Tibial artery (tissue), 4 donors: ENCODE data around the gene USH1C.

ENCODE experiments used
- DNase-seq, 2 donors: peaks; one replicate each; pipeline ENCODE4 v3.0.0-alpha.2; 2019
- H3K27ac ChIP-seq, 2 donors: fragments of 200-600 bp; sonication (generic) in 1 of 2; 1 replicate in 1 of 2; 2 replicates in 1 of 2; pipeline ENCODE4 v1.5.1; 2018 to 2019; ENCODE audit warnings: mild to moderate bottlenecking in 1 of 2
- H3K27me3 ChIP-seq, 2 donors: fragments of 200-600 bp; sonication (generic) in 1 of 2; one replicate each; pipeline versions ENCODE4 v1.5.1 to v1.6.0; 2016 to 2019
- H3K36me3 ChIP-seq, 3 donors: fragments of 200-600 bp; sonication (generic) in 2 of 3; one replicate each; pipeline ENCODE4 v1.5.1; 2016 to 2019; ENCODE audit warnings: mild to moderate bottlenecking in 2 of 3
- H3K4me1 ChIP-seq, 4 donors: fragments of 200-600 bp; sonication (generic) in 2 of 4; 1 replicate in 3 of 4; 2 replicates in 1 of 4; pipeline ENCODE4 v1.5.1; 2016 to 2019
- H3K4me3 ChIP-seq, 2 donors: fragments of 200-600 bp; sonication (generic) in 1 of 2; 1 replicate in 1 of 2; 2 replicates in 1 of 2; pipeline ENCODE4 v1.5.1; 2018 to 2019; ENCODE audit warnings: mild to moderate bottlenecking in 2 of 2
- H3K9me3 ChIP-seq, 3 donors: fragments of 200-600 bp; sonication (generic) in 1 of 3; one replicate each; pipeline ENCODE4 v1.5.1; 2016 to 2019
- intact Hi-C: fragments of 100-400 bp; cut with DNase I; formaldehyde crosslinking; loops from one replicate; pipeline ENCODE4 v1.15.0; 2023; ENCODE audit warnings: low total_unique reads
- TF ChIP-seq, protein P1 (sequence below), 2 experiments: fragments of 200-600 bp in 1 of 2; fragments of 450-650 bp in 1 of 2; IDR thresholded peaks; one replicate each; pipeline ENCODE4 v1.5.1; 2017 to 2019; ENCODE audit warnings: antibody characterized with exemption in 2 of 2, mild to moderate bottlenecking in 1 of 2, moderate library complexity in 1 of 2

Gene USH1C

GRCh38 chr11:17490938-17491337 is 53.3 kb downstream of the USH1C start:
- Histone ChIP-seq H3K27ac (no peak overlapping the region), H3K9me3 (no peaks in the 10 kb centered on the region), H3K4me3 (no peak overlapping the region), H3K27me3 (peaks cover 0 to 23% of the 10 kb centered on the region in 2 donors), H3K36me3 (no peaks in the 10 kb centered on the region), H3K4me1 (no peaks in the 10 kb centered on the region)
- TF ChIP-seq, protein P1, sequence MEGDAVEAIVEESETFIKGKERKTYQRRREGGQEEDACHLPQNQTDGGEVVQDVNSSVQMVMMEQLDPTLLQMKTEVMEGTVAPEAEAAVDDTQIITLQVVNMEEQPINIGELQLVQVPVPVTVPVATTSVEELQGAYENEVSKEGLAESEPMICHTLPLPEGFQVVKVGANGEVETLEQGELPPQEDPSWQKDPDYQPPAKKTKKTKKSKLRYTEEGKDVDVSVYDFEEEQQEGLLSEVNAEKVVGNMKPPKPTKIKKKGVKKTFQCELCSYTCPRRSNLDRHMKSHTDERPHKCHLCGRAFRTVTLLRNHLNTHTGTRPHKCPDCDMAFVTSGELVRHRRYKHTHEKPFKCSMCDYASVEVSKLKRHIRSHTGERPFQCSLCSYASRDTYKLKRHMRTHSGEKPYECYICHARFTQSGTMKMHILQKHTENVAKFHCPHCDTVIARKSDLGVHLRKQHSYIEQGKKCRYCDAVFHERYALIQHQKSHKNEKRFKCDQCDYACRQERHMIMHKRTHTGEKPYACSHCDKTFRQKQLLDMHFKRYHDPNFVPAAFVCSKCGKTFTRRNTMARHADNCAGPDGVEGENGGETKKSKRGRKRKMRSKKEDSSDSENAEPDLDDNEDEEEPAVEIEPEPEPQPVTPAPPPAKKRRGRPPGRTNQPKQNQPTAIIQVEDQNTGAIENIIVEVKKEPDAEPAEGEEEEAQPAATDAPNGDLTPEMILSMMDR (IDR thresholded peaks at IDR 0.05), result no peak
- intact Hi-C loops, result no loop called here
- DNase-seq, result no peak

DNA sequence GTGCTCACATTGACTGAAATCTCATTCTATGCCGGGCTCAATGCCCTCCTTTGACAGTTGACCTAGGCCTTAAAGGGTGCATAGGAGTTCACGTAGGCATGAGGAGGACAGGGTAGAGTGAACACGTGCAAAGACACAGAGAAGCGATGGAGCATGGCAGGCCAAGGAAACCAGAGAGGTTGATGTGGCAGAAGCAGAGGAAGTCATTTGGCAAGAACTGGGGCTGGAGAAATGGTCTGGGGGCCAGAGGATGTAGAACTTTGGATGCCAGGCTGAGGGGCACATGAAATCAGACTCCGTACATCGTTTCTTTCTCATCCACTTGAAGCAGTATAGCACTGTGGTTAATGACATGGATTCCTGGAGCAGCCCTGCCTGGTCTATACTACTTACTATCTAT is 54.0 kb downstream of the USH1C start:
- DNase-seq, result no peak
- TF ChIP-seq, protein P1 (IDR thresholded peaks at IDR 0.05), result no peak
- H3K27me3 ChIP-seq, result peaks cover 0 to 23% of the 10 kb centered on the region in 2 donors

GRCh38 chr11:17489751-17490150 is 54.5 kb downstream of the USH1C start:
- intact Hi-C loops, result no loop called here
- Histone ChIP-seq H3K36me3 (no peaks in the 10 kb centered on the region), H3K27me3 (peaks cover 0 to 23% of the 10 kb centered on the region in 2 donors), H3K4me3 (no peak overlapping the region), H3K4me1 (no peaks in the 10 kb centered on the region), H3K9me3 (no peaks in the 10 kb centered on the region), H3K27ac (no peak overlapping the region)
- TF ChIP-seq, protein P1 (IDR thresholded peaks at IDR 0.05), result no peak
- DNase-seq, result no peak

More for the DNA sequence above, 54.0 kb downstream of the USH1C start:
- intact Hi-C loops, result no loop called here
- Histone ChIP-seq H3K36me3 (no peaks in the 10 kb centered on the region), H3K4me3 (no peak overlapping the region), H3K9me3 (no peaks in the 10 kb centered on the region), H3K27ac (no peak overlapping the region), H3K4me1 (no peaks in the 10 kb centered on the region)

DNA sequence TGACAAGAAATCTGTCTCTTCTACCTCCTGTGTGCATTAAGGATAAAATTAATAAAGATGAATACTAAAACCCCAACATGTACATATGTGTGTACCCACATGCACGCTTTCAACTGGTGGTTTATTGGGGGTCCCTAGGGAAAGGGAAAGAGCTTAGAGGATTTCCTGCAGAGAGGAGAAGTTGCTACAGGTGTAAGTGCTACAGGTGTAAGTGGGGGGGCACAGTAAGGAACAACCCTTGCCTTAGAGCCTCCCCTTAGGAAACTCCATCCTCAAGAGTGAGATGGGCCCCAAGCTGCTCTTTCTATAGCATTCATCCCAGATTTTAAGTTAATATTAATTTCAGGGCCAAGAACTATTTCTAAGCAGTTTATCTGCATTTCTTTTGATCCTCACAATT is 55.7 kb downstream of the USH1C start:
- Histone ChIP-seq H3K9me3 (no peaks in the 10 kb centered on the region), H3K36me3 (no peaks in the 10 kb centered on the region), H3K4me1 (no peaks in the 10 kb centered on the region), H3K27ac (no peak overlapping the region), H3K27me3 (peaks cover 0 to 23% of the 10 kb centered on the region in 2 donors), H3K4me3 (no peak overlapping the region)
- no peak for DNase-seq
- TF ChIP-seq, protein P1 (IDR thresholded peaks at IDR 0.05), result no peak
- intact Hi-C loops, result no loop called here

GRCh38 chr11:17486646-17487045 is 57.6 kb downstream of the USH1C start:
- H3K27ac ChIP-seq, result no peak overlapping the region
- DNase-seq, result no peak
- TF ChIP-seq, protein P1 (IDR thresholded peaks at IDR 0.05), result no peak
- no peak overlapping the region for H3K4me3 ChIP-seq
- intact Hi-C loops, result no loop called here
- H3K9me3 ChIP-seq, result no peaks in the 10 kb centered on the region
- peaks cover 0 to 15% of the 10 kb centered on the region in 2 donors for H3K27me3 ChIP-seq
- H3K36me3 ChIP-seq, result no peaks in the 10 kb centered on the region
- H3K4me1 ChIP-seq, result no peaks in the 10 kb centered on the region

DNA sequence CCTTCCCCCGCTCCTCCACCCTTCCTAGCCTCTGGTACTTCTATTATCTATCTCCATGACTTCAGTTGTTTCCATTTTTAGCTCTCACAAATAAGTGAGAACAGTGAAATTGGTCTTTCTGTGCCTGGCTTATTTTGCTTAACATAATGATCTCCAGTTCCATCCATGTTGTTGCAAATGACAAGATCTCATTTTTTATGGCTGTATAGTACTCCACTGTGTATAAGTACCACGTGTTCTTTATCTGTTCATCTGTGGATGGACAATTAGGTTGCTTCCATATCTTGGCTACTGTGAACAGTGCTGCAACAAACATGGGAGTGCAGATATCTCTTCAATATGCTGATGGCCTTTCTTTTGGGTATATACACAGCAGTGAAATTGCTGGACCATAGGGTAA is 60.7 kb downstream of the USH1C start:
- Histone ChIP-seq H3K27ac (no peak overlapping the region), H3K4me3 (no peak overlapping the region), H3K4me1 (peaks cover 0 to 7% (median 0%) of the 10 kb centered on the region in 4 donors), H3K36me3 (no peaks in the 10 kb centered on the region), H3K9me3 (no peaks in the 10 kb centered on the region), H3K27me3 (peaks cover 0 to 16% of the 10 kb centered on the region in 2 donors)
- DNase-seq, result no peak
- intact Hi-C loops, result no loop called here
- TF ChIP-seq, protein P1 (IDR thresholded peaks at IDR 0.05), result no peak
